B cell (primary cell): Measurements from ENCODE around the gene SOCS3. TPM values are rescaled to one million over a fixed set of nuclear protein-coding genes. Genes with fewer than 3 reads are reported as not detected.

Source experiments
- ATAC-seq: fragments of 200-7000 bp; cut with Tn5 transposase; one replicate; pipeline ENCODE4 v1.10.0; 2021; ENCODE audit warnings: low read depth, mild to moderate bottlenecking, moderate number of reproducible peaks, moderate library complexity
- CTCF ChIA-PET: fragments of 350-600 bp; sonication (Branson Sonifier 250); formaldehyde crosslinking; loops from one replicate; lab custom pipeline; 2021; ENCODE audit warnings: antibody characterized with exemption, inconsistent platforms; lab: Charles Lee
- POLR2A ChIA-PET: fragments of 350-600 bp; sonication (Branson Sonifier 250); formaldehyde crosslinking; loops from one replicate; lab custom pipeline; 2021; ENCODE audit warnings: antibody characterized with exemption; lab: Charles Lee
- DNase-seq: peaks from one replicate; pipeline ENCODE4 v3.0.0; 2013
- H2AFZ ChIP-seq: 2 replicates; pipeline ENCODE4 v1.6.1; 2012; ENCODE audit warnings: mild to moderate bottlenecking, low read depth, low read length; ENCODE audit not compliant: insufficient read depth, poor library complexity, severe bottlenecking
- H3K27ac ChIP-seq, 2 donors: 1 replicate in 1 of 2; 2 replicates in 1 of 2; pipeline ENCODE4 v1.5.1; 2012 to 2013; ENCODE audit warnings: low read length in 2 of 2, mild to moderate bottlenecking in 2 of 2, moderate library complexity in 1 of 2
- H3K27me3 ChIP-seq, 4 experiments: fragments of 200-600 bp in 1 of 4; sonication (generic) in 1 of 4; replicated peaks in 1 of 4; 1 replicate in 2 of 4; 2 replicates in 2 of 4; pipeline versions ENCODE4 v1.6.1 to v1.7.0; 2013 to 2016; ENCODE audit warnings: low read length in 3 of 4, mild to moderate bottlenecking in 2 of 4, mixed read lengths in 1 of 4, moderate library complexity in 1 of 4; ENCODE audit not compliant: insufficient read depth in 4 of 4, control insufficient read depth in 3 of 4; ENCODE audit errors: control extremely low read depth in 1 of 4
- H3K36me3 ChIP-seq, 2 experiments: replicated peaks in 1 of 2; 1 replicate in 1 of 2; 2 replicates in 1 of 2; pipeline versions ENCODE4 v1.6.1 to v1.7.1; 2013; ENCODE audit warnings: low read length in 1 of 2; ENCODE audit not compliant: insufficient read depth in 2 of 2, control insufficient read depth in 1 of 2; ENCODE audit errors: control extremely low read depth in 1 of 2, extremely low read depth in 1 of 2
- H3K4me1 ChIP-seq, 2 donors: fragments of 200-600 bp in 1 of 2; sonication (generic) in 1 of 2; 1 replicate in 1 of 2; 2 replicates in 1 of 2; pipeline versions ENCODE4 v1.5.1 to v1.6.1; 2013 to 2017; ENCODE audit warnings: low read length in 2 of 2; ENCODE audit not compliant: control insufficient read depth in 2 of 2, insufficient read depth in 2 of 2
- H3K4me2 ChIP-seq: replicated peaks from 2 replicates; pipeline ENCODE3; 2012; ENCODE audit warnings: mild to moderate bottlenecking, low read depth, low read length; ENCODE audit not compliant: poor library complexity, severe bottlenecking
- H3K4me3 ChIP-seq, 5 experiments: fragments of 200-600 bp in 1 of 5; sonication (generic) in 1 of 5; 1 replicate in 3 of 5; 2 replicates in 2 of 5; pipeline versions ENCODE4 v1.5.1 to v1.7.0; 2011 to 2016; ENCODE audit warnings: low read length in 4 of 5, mild to moderate bottlenecking in 4 of 5, low read depth in 2 of 5, control low read depth in 1 of 5, moderate library complexity in 1 of 5; ENCODE audit not compliant: insufficient read depth in 1 of 5; ENCODE audit errors: control extremely low read depth in 1 of 5, extremely low read depth in 1 of 5
- H3K79me2 ChIP-seq: fragments of 200-600 bp; sonication (generic); one replicate; pipeline ENCODE4 v1.6.0; 2016; ENCODE audit warnings: low read length; ENCODE audit not compliant: control insufficient read depth, insufficient read depth
- H3K9ac ChIP-seq: fragments of 200-600 bp; sonication (generic); 2 replicates; pipeline ENCODE4 v1.6.1; 2017; ENCODE audit warnings: mild to moderate bottlenecking, low read length, moderate library complexity
- H3K9me3 ChIP-seq, 3 donors: one replicate each; pipeline versions ENCODE4 v1.6.1 to v1.7.1; 2013; ENCODE audit warnings: low read length in 2 of 3; ENCODE audit not compliant: control insufficient read depth in 2 of 3, insufficient read depth in 1 of 3; ENCODE audit errors: control extremely low read depth in 1 of 3
- H4K20me1 ChIP-seq: 2 replicates; pipeline ENCODE4 v1.6.0; 2012; ENCODE audit warnings: mild to moderate bottlenecking, low read length; ENCODE audit not compliant: insufficient read depth, control insufficient read depth, poor library complexity, severe bottlenecking
- H3K27ac Mint-ChIP-seq: one replicate; pipeline ENCODE4 v1.8.0; 2021; ENCODE audit warnings: mixed read lengths
- H3K27me3 Mint-ChIP-seq: one replicate; pipeline ENCODE4 v1.8.0; 2021; ENCODE audit warnings: mixed read lengths
- H3K4me1 Mint-ChIP-seq: one replicate; pipeline ENCODE4 v1.8.0; 2021; ENCODE audit warnings: mixed read lengths
- H3K4me3 Mint-ChIP-seq: one replicate; pipeline ENCODE4 v1.8.0; 2021; ENCODE audit warnings: mixed read lengths
- H3K9me3 Mint-ChIP-seq: one replicate; pipeline ENCODE4 v1.8.0; 2022; ENCODE audit warnings: mixed read lengths; ENCODE audit not compliant: insufficient read depth
- CTCF ChIP-seq: fragments of 200-600 bp; IDR thresholded peaks from one replicate; pipeline ENCODE4 v1.8.0; 2022; ENCODE audit warnings: antibody characterized with exemption, mild to moderate bottlenecking
- EZH2 ChIP-seq: IDR thresholded peaks from 2 replicates; pipeline ENCODE4 v1.6.1; 2012; ENCODE audit warnings: borderline replicate concordance, low read depth, mild to moderate bottlenecking, moderate library complexity, low read length; ENCODE audit not compliant: insufficient read depth, poor library complexity, severe bottlenecking
- WGBS: methylation state at CpG from one replicate; pipeline ENCODE4 v1.1.5; 2013; ENCODE audit warnings: missing lambda C conversion rate; ENCODE audit not compliant: insufficient coverage; 5-methylcytosine and 5-hydroxymethylcytosine counted together
- intact Hi-C: fragments of 100-400 bp; cut with micrococcal nuclease; formaldehyde crosslinking; loops from one replicate; pipeline ENCODE4 v1.10.0; 2022
- polyA plus RNA-seq: library from polyadenylated mRNA; depleted of rRNA; stranded (reverse); fragments of >200 nt; gene quantifications from 2 replicates; pipeline ENCODE4 v1.2.3, GENCODE V29; 2012
- total RNA-seq, 2 donors: library from RNA; stranded (reverse); fragments of 120-200 nt in 1 of 2; gene quantifications; 1 replicate in 1 of 2; 2 replicates in 1 of 2; pipeline versions ENCODE4 v1.2.3 to v1.2.4, GENCODE V29; 2013 to 2022

SOCS3 gene
- total and polyA plus RNA-seq, 2 donors (not counting 1 experiment from before 2014, with no cell fraction given) = 41.8 to 67.6 TPM

GRCh38 chr17:78322858-78323455 is 36.9 kb downstream of the SOCS3 start:
- H3K4me3 Mint-ChIP-seq = no peak overlapping the region
- Histone ChIP-seq H3K27me3 (peaks cover 0 to 8% (median 0%) of the 10 kb centered on the region in 4 experiments), H3K9me3 (no peaks in the 10 kb centered on the region), H4K20me1 (no peaks in the 10 kb centered on the region), H3K27ac (no peak overlapping the region), H3K4me3 (no peak overlapping the region), H3K4me2 (no peak overlapping the region), H3K79me2 (no peaks in the 10 kb centered on the region), H3K36me3 (no peaks in the 10 kb centered on the region), H3K4me1 (peaks cover 10% of the 10 kb centered on the region in 2 donors), H2AFZ (no peak overlapping the region), H3K9ac (no peak overlapping the region)
- WGBS = 96% methylated on average over 7 of the region's 16 CpGs
- DNase-seq (no peak), ATAC-seq (no peak)
- intact Hi-C loops = no loop called here
- H3K27me3 Mint-ChIP-seq = peaks cover 4% of the 10 kb centered on the region
- H3K9me3 Mint-ChIP-seq = no peaks in the 10 kb centered on the region
- H3K27ac Mint-ChIP-seq = no peak overlapping the region
- peaks cover 15% of the 10 kb centered on the region for H3K4me1 Mint-ChIP-seq
- ChIA-PET CTCF (interaction anchor here (0.6 kb wide), 1 partner anchor 78 kb away, joined by 4 read pairs; no protein-coding TSS in a partner anchor), POLR2A (interaction anchor here (0.6 kb wide), 1 partner anchor 479 kb away, joined by 4 read pairs; no protein-coding TSS in a partner anchor)
- TF ChIP-seq CTCF (no peak), EZH2 (no peak)

GRCh38 chr17:78322327-78322857 is 37.5 kb downstream of the SOCS3 start:
- no peak for DNase-seq
- no peaks in the 10 kb centered on the region for H3K9me3 ChIP-seq
- H3K27ac ChIP-seq = no peak overlapping the region
- peaks cover 0 to 11% (median 1%) of the 10 kb centered on the region in 4 experiments for H3K27me3 ChIP-seq
- no peaks in the 10 kb centered on the region for H3K79me2 ChIP-seq
- H3K4me1 Mint-ChIP-seq = peaks cover 20% of the 10 kb centered on the region
- WGBS = 95% methylated on average over 9 of the region's 9 CpGs
- H3K27ac Mint-ChIP-seq = no peak overlapping the region
- H3K9me3 Mint-ChIP-seq = no peaks in the 10 kb centered on the region
- intact Hi-C loops = no loop called here
- H2AFZ ChIP-seq = no peak overlapping the region
- H3K4me3 ChIP-seq = no peak overlapping the region
- H3K4me1 ChIP-seq = peaks cover 14 to 15% of the 10 kb centered on the region in 2 donors
- H3K27me3 Mint-ChIP-seq = peaks cover 7% of the 10 kb centered on the region
- no peaks in the 10 kb centered on the region for H3K36me3 ChIP-seq
- POLR2A ChIA-PET = no interaction called here
- CTCF ChIA-PET = no interaction called here
- H3K4me2 ChIP-seq = no peak overlapping the region
- no peak overlapping the region for H3K4me3 Mint-ChIP-seq
- TF ChIP-seq CTCF = no peak
- no peak for TF ChIP-seq EZH2
- no peaks in the 10 kb centered on the region for H4K20me1 ChIP-seq
- H3K9ac ChIP-seq = no peak overlapping the region
- no peak for ATAC-seq
